HG03378 (cell line): ENCODE results near the gene MATN3.
A peak's percentile ranks its signal among the peaks of the same experiment; 100 is the strongest.

Source experiments
- ATAC-seq: cut with Tn5 transposase; IDR thresholded peaks from one replicate; pipeline ENCODE4 v1.9.1; 2021; ENCODE audit warnings: mild to moderate bottlenecking, moderate library complexity; ENCODE audit not compliant: unreplicated experiment

The MATN3 gene

DNA sequence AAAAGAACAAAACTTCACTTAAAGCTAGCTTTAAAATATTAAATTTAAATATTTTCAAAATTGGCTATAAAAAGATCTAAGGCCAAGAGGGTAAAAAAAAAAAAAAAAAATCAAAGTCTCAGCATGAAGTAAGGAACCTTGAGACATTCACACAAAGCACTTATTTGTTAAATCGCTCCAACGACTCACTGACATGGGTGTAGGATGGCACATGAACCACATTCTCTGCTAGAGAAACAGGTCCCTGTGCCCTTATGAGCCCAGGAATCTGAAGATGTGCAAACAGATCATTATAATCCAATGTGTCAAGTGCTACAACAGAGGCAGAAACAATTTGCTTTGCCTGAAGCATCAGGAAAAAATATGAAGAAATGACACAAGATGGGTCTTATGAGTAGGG, 25.2 kb upstream of the MATN3 start:
- ATAC-seq = no peak

DNA sequence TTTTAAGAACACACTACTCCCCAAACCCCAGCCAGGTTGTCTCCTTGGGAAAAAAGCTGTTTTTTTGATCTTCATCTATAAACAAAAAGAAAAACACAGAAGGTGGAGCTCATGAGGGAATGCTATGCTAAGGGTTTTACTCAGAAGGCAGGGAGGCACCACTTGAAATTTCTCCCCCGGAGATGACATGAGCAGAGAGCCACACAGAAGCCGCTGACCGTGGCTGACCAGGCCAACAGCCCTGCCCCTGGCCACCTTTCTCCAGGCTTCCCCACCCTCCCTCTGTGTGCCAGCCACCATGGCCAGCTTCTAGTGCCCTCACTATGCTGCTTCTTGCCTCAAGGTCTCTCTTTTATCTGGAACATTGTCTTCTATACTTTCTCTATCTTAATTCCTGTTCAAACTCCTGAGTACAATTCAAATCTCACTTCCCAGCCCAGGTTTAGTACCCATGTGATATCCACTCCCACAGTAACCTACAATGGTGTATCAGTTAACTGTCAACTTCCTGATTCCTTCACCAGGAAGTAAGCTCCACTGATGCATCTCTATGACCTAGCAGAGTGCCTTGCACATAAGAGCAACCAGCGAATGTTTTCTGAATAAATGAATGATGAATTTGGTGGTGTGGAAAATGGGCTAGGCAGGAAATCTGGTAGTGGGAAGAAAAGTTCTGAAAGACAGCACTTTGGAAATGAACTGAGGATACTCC, 23.6 kb upstream of the MATN3 start:
- peak; percentile 63 for ATAC-seq

DNA sequence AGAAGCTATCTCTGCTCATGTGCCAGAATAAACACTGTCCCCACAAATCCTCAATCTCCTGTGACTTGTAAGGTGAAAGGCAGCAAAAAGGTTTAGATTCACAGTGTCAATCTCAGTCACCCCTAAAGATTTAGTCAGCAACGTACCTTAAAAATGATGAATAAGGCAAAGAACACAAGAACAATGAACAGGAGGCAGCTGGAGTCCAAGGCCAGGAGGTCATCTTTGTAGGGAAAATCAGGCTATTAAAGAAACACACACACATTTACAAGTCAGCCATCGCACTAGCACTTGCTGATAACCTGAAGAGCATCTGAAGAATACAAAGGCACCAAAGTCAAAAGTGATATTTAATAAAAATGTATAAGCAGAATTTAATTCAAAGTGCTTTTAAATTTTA, 22.4 kb upstream of the MATN3 start:
- ATAC-seq = no peak

DNA sequence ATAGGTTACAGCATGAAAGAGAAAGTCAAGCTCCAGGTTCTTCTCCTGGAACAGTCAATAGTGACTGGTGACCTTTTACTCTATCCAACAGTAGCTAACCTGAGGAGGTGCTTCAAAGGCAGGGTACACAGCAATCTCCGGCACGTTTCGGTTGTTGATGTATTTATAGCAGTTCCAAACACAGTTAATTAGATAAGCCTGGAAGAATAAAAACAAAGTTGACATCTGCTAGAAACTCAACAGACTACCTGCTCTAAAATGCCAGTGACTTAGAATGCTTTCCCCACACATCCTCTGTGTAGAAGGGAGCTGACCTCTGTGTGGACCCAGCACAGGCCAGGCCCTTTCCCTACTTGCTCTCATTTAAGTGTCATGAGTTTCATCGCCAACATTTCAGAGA, 21.8 kb upstream of the MATN3 start:
- no peak for ATAC-seq

DNA sequence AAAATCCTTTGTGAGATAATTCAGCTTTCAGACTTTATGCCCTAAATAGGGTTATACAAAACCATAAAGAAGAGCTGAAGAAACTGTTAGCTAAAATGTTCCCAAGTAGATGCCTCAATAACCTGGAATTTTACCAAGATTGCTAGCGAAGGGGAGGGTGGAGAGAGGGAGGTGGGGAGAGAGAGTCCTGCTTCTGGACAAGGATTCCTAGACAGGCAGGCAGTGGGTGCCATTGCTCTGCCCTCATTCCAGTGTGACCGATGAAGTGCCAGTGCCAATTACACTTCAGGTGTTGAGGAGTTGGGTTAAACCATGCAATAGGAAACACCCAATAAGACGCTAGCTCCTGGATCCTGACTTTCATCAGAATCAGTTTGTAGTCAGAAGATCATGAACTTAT, 20.9 kb upstream of the MATN3 start:
- ATAC-seq = no peak

DNA sequence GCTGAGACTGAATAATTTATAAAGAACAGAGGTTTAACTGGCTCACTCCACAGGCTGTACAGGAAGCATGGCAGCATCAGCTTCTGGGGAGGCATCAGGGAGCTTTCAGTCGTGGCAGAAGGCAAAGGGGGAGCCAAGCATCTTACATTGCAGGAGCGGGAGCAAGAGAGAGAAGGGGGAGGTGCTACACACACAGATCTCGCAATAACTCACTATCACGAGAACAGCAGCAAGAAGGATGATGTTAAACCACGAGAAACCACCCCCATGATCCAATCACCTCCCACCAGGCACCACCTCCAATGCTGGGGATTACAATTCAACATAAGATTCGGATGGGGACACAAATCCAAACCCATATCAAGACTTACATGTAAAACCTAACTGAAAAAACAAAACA, 17.8 kb upstream of the MATN3 start:
- no peak for ATAC-seq

DNA sequence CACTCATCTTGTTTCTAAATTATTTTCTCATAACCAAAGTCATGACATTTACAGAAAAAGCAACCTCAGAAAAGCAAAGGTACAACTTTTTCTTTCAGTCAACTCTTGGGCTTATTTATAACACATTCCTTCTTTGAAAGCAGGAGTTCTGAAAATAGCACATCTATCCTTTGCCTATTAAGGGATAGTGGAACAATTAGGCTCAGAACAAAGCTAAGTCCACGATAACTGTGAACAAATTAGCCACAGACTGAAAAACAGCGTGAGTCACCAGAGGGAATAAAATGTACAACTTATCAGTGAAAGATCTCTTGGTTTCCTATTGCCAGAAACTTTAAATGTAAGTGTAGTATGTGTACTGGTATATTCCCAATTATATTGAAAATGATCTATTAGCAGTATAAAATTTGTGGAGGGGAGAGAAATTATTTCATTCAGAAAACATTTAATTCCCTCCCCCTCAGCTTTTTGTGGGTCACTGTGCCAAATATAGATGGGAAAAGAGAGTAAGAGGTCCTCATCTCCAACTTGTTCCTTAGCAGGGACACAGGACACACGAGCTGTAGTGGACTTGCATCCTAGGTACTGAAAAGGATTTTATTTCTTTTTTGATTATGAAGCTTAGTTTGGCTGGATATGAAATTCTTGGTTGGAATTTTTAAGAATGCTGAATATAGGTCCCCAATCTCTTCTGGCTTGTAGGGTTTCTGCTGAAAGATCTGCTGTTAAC, 15.4 kb upstream of the MATN3 start:
- no peak for ATAC-seq

DNA sequence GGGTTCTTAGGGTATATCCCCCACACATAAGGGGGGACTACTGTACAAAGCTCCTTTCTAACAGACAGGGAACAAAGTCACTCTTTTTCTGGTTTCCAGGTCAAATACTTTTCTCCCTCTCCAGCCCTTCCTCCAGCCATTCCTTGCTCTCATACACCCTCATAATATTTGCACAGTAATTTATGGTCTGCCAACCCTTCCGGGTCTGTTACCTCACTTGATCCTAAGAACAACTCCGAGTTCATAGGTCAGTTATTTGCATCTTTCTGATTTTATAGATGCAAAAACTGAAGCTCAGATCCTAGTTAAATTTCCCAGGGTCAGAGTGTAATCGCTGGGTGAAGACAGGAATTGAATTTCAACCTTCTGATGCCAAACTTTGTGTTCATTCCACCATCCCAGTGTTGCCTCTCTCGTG, 14.8 kb upstream of the MATN3 start:
- ATAC-seq = no peak

DNA sequence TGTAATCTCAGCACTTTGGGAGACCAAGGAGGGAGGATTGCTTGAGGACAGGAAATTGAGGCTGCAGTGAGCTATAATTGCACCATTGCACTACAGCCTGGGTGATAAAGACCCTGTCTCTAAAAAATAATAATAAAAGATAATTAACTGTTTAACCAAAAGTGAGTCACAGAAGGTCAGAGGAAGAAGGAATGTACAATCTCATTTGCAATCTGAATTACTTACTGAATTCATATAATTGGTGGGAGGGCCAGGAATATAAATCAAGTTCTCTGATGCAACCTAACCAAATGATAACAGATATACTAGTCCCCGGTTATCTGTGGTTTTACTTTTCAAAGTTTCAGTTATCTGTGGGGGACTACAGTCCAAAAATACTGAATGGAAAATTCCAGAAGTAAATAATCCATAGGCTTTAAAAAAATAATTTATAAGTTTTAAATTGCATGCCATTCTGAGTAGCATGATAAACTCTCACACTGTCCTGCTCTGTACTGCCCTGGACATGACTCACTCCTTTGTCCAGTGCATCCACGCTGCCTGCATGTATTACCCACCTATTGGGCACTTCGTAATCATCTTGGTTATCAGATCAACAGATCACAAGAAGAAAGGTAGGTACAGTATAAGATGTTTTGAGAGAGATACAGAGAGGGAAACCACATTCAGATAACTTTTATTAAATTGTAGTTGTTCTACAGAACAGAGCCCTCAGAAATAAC, 12.8 kb upstream of the MATN3 start:
- ATAC-seq = no peak

DNA sequence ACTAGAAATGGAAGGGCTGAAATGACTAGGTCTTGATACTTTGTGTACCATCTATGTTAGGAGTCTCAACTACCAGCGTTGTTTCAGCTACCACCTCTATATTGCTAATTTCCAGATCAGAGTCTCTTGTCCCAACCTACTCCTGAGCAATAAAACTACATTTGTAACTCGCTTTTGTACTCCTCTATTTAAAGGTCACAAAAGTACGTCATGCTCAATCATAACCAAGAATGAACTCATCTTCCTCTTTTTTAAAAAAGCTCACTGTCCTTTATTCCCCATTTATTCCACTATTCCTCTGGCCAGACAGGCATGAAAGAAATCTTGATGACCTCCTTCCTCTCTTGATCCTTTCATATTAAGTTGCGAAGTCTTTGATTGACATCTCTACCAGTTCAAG, 11.2 kb upstream of the MATN3 start:
- ATAC-seq = no peak

DNA sequence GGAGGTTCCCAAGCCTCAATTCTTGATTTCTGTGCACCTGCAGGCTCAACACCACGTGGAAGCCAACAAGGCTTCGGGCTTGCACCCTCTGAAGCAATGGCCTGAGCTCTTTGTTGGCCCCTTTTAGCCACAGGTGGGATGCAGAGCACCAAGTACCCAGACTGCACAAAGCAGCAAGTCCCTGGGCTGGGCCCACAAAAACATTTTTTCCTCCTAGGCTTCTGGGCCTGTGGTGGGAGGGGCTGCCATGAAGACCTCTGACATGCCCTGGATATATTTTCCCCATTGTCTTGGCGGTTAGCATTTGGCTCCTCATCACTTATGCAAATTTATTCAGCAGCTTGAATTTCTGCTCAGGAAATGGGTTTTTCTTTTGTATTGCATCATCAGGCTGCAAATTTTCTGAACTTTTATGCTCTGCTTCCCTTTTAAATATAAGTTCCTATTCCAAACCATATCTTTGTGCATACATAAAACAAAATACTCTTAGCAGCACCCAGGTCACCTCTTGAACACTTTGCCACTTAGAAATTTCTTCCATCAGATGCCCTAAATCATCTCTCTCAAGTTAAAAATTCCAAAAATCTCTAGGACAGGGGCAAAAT, 9.0 kb upstream of the MATN3 start:
- no peak for ATAC-seq

DNA sequence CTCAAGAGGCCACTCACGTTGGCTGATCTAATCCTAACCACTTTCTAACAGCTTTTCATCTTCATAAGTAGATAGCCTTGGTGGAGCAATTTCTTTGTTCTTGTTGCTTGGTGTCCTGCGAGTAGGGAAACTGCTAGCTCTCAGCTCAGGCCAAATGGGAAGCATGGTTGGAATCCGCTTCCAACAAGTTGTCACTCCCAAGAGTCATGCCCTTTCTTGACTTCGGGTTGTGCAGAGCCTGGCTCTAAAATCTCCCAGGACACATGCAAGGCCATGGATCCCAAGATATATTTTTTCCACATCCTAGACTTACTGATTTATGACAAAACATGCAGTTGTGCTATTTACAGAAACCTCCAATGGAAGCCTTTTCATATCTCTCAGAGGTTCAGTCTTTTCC, 7.3 kb upstream of the MATN3 start:
- ATAC-seq = no peak

DNA sequence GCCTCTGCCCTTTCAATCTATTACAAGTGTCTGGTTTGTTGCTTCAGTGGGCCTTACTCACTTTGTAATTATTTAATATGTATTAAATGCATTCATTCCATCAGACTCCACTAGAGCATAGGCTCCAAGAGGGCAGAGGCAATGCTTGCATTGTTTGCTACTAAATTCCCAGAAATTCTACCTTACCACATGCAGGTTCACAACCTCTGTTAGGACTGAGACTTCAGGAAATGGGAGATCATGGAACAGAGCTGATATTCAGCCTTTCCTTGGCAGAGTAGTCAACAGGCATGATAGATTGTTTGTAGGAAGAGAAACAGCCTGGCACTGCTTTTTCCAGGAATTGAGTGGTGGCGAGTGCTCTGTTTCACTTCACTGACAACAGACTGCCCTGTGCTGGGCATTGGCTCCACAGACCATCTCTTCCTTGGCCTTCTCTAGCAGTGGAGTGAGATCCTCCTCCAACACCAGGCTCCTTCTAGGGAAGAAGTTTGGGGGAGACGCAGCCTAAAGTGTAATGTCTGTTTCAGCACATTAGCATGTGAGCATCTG, 6.2 kb upstream of the MATN3 start:
- ATAC-seq = no peak

DNA sequence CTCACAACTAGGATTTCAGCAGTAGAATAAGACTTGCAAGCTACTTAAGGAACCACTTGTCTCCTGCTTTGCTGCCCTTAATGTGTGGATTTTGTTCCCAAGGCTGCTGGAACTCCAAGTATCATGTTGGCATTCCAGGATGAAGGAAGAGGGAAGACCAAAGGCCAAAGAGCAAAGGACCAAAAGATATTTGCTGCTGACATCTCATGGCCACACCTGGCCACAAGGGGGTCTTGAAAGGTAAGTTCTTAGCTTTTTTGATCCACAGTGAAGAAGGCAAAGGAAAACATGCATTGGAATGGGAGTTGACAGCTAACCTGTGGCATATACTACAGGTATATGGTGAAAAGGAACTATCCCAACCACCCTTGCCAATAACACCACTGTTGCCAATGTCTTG, 3.9 kb upstream of the MATN3 start:
- no peak for ATAC-seq

DNA sequence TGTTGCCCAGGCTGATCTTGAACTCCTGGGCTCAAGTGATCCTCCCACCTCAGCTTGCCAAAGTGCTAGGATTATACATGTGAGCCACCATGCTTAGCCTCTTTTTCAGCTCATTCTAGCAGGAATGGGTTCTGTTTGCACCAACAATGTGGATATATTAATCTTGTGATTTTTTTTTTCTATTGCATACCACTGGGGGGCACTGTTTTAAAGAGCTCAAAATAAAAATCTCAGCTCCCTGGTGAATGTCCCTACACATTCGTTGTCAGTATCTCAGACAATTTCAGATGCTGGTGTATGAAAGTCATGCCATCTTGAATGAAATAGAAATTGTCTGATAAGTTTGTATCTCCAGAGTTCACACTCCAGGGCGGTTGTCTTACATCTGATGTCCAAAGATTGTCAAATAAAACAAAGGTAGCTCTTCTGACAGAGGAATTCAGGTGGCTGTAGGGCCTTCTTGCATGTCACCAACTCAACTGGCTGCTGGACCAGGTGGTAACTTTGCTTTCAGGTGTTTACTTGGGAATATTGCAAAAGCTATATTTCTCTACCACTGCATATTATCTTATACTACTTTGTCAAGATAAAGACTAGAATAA, 3.1 kb upstream of the MATN3 start:
- ATAC-seq = no peak

DNA sequence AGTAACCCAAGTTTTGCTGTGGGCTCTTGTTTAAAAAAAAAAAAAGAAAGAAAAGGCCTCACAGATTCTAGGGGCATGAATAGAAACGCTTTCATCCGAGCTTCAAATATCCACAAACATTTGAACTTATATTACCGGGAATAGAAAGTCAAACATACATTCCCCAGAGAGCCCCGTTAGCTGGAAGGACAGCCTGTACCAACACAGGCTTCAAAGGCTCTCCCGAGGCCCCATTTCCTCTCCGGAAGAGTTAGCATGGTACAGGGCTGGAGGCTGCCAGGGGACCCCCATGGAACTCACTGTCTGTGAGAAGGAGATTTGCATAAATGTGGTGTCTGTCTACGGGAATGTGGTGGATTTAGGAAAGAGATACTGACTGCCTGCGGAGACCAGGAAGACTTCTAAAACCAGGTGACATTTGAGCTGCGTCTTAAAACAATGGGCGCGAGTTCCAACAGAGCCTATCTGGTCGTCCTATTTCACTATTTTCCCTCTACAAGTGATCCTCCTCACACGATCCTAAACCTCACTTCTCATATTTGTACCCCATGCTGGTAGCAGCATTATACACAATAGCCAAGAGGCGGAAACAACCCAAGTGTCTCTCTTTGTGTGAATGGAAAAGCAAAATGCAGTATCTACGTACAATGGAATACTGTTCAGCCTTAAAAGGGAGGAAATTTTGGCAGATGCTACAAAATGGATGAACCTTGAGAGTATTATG, 820 bp upstream of the MATN3 start:
- ATAC-seq = no peak

DNA sequence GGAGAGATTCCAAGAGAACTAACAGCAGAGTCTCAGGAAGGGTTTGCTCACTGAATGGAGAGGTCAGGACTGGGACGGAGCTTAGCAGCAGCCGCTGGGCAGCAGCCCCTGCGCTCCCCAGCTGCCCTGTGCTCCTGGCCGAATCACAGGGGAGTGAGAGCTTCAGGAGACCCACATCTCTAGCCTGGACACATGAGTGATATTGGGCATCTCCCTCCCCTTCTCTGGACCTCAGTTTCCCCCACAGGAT, 511 bp downstream of the MATN3 start:
- no peak for ATAC-seq

DNA sequence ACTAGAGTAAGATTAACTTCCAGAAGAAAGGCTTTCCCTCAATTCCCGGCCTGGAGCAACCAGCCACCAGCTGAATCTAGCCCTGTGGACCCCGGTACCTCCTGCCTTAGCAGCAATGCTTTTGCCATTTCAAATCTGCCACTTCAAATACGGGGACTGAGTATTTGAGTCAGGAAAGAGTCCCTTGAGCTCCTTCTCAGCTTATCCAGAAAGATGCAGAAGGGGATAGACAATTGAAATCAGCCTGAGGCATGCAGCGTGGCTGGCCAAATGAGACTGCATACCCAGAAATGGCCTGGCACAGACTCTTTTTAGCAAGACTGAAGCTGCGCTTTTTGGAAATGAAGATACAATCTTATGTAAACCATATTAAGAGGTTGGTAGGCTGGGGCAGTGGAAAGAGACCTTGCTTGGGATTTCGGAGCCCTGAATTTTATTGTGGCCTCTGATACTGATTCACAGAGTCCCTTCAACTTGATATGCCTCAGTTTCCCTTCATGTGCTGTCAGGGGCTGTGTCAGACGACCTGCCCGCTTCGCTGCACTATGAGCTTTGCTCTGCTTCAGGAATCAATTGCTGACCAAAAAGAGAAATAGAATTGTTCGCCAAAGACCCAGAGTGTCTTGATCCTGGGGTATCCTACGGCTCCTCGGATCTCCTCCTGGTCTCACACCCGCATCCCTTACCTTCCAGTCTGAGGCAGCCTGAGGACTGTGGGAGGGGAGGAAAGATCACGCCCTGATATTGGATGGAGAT, 1.0 kb downstream of the MATN3 start:
- no peak for ATAC-seq

DNA sequence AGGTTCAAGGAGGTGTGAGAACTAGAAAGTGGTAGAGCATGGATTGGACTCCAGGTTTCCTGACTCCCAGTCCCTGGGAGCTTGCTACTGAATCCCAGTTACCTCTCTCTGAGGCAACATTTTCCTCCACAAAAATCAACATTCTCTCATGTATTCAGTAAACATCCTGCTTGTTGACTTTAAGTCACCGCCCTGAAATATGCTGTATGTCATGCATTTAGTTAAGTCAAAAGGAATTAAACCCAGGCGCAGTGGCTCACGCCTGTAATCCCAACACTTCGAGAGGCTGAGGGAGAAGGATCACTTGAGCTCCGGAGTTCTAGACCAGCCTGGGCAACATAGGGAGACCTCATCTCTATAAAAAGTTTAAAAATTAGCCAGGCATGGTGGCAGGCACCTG, 3.8 kb downstream of the MATN3 start:
- no peak for ATAC-seq

DNA sequence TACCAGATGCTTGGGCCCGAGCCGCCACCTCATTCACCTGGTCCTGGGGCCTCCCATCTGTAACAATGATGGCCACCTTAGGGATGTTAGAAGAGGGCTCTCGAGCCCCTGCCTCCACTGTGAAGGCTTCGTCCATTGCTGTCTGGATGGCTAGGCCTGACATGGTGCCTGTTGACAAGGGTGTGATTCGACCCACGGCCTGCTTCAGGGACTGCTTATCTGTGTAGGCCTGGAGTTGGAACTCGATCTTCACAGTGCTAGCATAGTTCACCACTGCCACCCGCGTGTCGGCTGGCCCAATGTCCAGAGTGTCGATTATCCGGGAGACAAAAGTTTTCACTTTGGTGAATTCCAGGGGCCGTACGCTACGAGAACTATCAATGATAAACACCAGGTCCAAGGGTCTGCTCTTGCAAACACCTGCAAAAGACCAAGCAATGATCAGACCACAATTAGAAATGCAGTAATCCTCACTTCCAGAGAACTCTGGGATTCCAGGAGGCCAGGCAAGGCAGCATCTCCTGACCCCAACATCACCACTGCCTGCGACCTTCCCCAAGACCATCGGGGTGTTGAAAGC, 6.5 kb downstream of the MATN3 start:
- no peak for ATAC-seq
